ENCODE results near the gene SLC25A26. TPM values are rescaled to one million over a fixed set of nuclear protein-coding genes. Genes with fewer than 3 reads are reported as not detected.

SLC25A26 gene
- total RNA-seq, 3 donors from 2014 or later = 25.6 to 31.4 (median 30.9) TPM

GRCh38 chr3:66198437-66199088 is 22.2 kb upstream of the SLC25A26 start:
- no peak for TF ChIP-seq POLR2AphosphoS5 (IDR thresholded peaks at IDR 0.05)
- TF ChIP-seq POLR2A (IDR thresholded peaks at IDR 0.05) = no peak
- TF ChIP-seq, protein P1, sequence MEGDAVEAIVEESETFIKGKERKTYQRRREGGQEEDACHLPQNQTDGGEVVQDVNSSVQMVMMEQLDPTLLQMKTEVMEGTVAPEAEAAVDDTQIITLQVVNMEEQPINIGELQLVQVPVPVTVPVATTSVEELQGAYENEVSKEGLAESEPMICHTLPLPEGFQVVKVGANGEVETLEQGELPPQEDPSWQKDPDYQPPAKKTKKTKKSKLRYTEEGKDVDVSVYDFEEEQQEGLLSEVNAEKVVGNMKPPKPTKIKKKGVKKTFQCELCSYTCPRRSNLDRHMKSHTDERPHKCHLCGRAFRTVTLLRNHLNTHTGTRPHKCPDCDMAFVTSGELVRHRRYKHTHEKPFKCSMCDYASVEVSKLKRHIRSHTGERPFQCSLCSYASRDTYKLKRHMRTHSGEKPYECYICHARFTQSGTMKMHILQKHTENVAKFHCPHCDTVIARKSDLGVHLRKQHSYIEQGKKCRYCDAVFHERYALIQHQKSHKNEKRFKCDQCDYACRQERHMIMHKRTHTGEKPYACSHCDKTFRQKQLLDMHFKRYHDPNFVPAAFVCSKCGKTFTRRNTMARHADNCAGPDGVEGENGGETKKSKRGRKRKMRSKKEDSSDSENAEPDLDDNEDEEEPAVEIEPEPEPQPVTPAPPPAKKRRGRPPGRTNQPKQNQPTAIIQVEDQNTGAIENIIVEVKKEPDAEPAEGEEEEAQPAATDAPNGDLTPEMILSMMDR (IDR thresholded peaks at IDR 0.05) = no peak
- no peak overlapping the region for H3K27ac ChIP-seq
- no peak for DNase-seq (ENCODE audit: low spot score in 2 of 2)
- H3K4me1 ChIP-seq = no peaks in the 10 kb centered on the region
- intact Hi-C loops (cut with DNase I; ENCODE audit: low total_unique reads) = no loop called here
- H3K9me3 ChIP-seq = no peaks in the 10 kb centered on the region
- H3K4me3 ChIP-seq = no peak overlapping the region
- no peaks in the 10 kb centered on the region for H3K36me3 ChIP-seq
- H3K27me3 ChIP-seq = no peaks in the 10 kb centered on the region

GRCh38 chr3:66199089-66199473 is 21.7 kb upstream of the SLC25A26 start:
- Histone ChIP-seq H3K4me3 (no peak overlapping the region), H3K9me3 (no peaks in the 10 kb centered on the region)
- TF ChIP-seq, protein P1 (IDR thresholded peaks at IDR 0.05) = no peak
- TF ChIP-seq POLR2A (IDR thresholded peaks at IDR 0.05) (no peak), POLR2AphosphoS5 (IDR thresholded peaks at IDR 0.05) (no peak)

DNA sequence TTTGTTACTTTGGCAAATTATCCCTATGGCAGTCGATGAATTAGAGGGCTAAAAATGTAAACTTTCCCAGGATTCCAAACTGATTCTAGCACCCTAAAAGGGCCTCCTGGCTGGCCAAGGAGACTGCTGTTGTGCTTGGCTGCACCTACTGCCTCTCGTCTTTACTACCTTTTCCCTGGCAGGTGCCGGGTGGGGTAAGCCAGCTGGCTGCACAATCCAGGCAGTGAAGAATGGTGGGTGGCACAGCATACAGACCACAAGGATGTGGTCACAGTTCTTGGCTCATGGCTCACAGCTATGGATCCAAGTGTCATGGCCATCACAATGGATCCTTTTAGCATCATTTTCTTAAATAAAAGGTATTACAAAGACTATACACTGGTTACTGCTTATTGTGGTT is 20.7 kb upstream of the SLC25A26 start:
- H3K4me3 ChIP-seq = no peak overlapping the region
- no peaks in the 10 kb centered on the region for H3K27me3 ChIP-seq
- intact Hi-C loops (cut with DNase I; ENCODE audit: low total_unique reads) = no loop called here
- DNase-seq (ENCODE audit: low spot score in 2 of 2) = peak in 1 of 2 donors; percentile 77
- peak overlapping the region in 1 of 2 donors; percentile 12 for H3K27ac ChIP-seq
- TF ChIP-seq POLR2AphosphoS5 (IDR thresholded peaks at IDR 0.05) (no peak), POLR2A (IDR thresholded peaks at IDR 0.05) (no peak)
- TF ChIP-seq, protein P1 (IDR thresholded peaks at IDR 0.05) = no peak
- no peaks in the 10 kb centered on the region for H3K4me1 ChIP-seq
- H3K9me3 ChIP-seq = no peaks in the 10 kb centered on the region
- no peaks in the 10 kb centered on the region for H3K36me3 ChIP-seq

More at GRCh38 chr3:66199089-66199473, 21.7 kb upstream of the SLC25A26 start:
- Histone ChIP-seq H3K27me3 (no peaks in the 10 kb centered on the region), H3K27ac (no peak overlapping the region), H3K4me1 (no peaks in the 10 kb centered on the region), H3K36me3 (no peaks in the 10 kb centered on the region)
- intact Hi-C loops (cut with DNase I; ENCODE audit: low total_unique reads) = no loop called here
- DNase-seq (ENCODE audit: low spot score in 2 of 2) = no peak

GRCh38 chr3:66200786-66201185 is 20.0 kb upstream of the SLC25A26 start:
- Histone ChIP-seq H3K9me3 (no peaks in the 10 kb centered on the region), H3K4me1 (no peaks in the 10 kb centered on the region), H3K27me3 (no peaks in the 10 kb centered on the region), H3K27ac (peak overlapping the region in 1 of 2 donors; percentile 12), H3K4me3 (no peak overlapping the region), H3K36me3 (no peaks in the 10 kb centered on the region)
- intact Hi-C loops (cut with DNase I; ENCODE audit: low total_unique reads) = no loop called here
- no peak for DNase-seq (ENCODE audit: low spot score in 2 of 2)
- no peak for TF ChIP-seq POLR2A (IDR thresholded peaks at IDR 0.05)
- no peak for TF ChIP-seq POLR2AphosphoS5 (IDR thresholded peaks at IDR 0.05)
- TF ChIP-seq, protein P1 (IDR thresholded peaks at IDR 0.05) = no peak

- no peaks in the 10 kb centered on the region for H3K27me3 ChIP-seq
- DNase-seq (ENCODE audit: low spot score in 2 of 2) = no peak
- H3K4me1 ChIP-seq = no peaks in the 10 kb centered on the region
- no peak overlapping the region for H3K4me3 ChIP-seq
- TF ChIP-seq POLR2AphosphoS5 (IDR thresholded peaks at IDR 0.05) = no peak
- TF ChIP-seq POLR2A (IDR thresholded peaks at IDR 0.05) = no peak
- H3K9me3 ChIP-seq = no peaks in the 10 kb centered on the region
- H3K27ac ChIP-seq = no peak overlapping the region
- H3K36me3 ChIP-seq = no peaks in the 10 kb centered on the region
- intact Hi-C loops (cut with DNase I; ENCODE audit: low total_unique reads) = no loop called here
Measured at GRCh38 chr3:66203275-66203674, 17.5 kb upstream of the SLC25A26 start.
